SK-N-MC (cell line): Measurements from ENCODE around the gene ADAMTS4.

ENCODE experiments used
- DNase-seq: peaks from one replicate; pipeline ENCODE4 v3.0.0-alpha.2; 2011; ENCODE audit warnings: low read depth, low spot score
- H3K27ac ChIP-seq: fragments of 200-600 bp; sonication (generic); 2 replicates; pipeline ENCODE4 v1.5.1; 2016; ENCODE audit warnings: mixed run types
- H3K36me3 ChIP-seq: fragments of 200-600 bp; sonication (generic); 2 replicates; pipeline ENCODE4 v1.6.1; 2017; ENCODE audit warnings: antibody characterized with exemption, low read length, mixed read lengths; ENCODE audit not compliant: insufficient read depth
- H3K4me3 ChIP-seq: fragments of 200-600 bp; sonication (generic); 2 replicates; pipeline ENCODE4 v1.5.1; 2016
- H3K9ac ChIP-seq: fragments of 200-600 bp; sonication (generic); 2 replicates; pipeline ENCODE4 v1.8.0; 2017; ENCODE audit warnings: mixed run types, mixed read lengths; ENCODE audit not compliant: insufficient read length
- H3K9me3 ChIP-seq: fragments of 200-600 bp; sonication (generic); 2 replicates; pipeline ENCODE4 v1.6.1; 2017; ENCODE audit warnings: low read depth, mild to moderate bottlenecking, antibody characterized with exemption, low read length, moderate library complexity, mixed read lengths
- EZH2 ChIP-seq: fragments of 200-600 bp; sonication (generic); IDR thresholded peaks from one replicate; pipeline ENCODE4 v1.6.1; 2017; ENCODE audit warnings: antibody characterized with exemption
- FOXP2 ChIP-seq: optimal IDR thresholded peaks from 2 replicates; pipeline ENCODE3; 2011; ENCODE audit warnings: mild to moderate bottlenecking, moderate library complexity; ENCODE audit not compliant: insufficient read depth; ENCODE audit errors: extremely low read length, control extremely low read depth
- POLR2AphosphoS5 ChIP-seq: IDR thresholded peaks from 2 replicates; pipeline ENCODE4 v1.6.1; 2012; ENCODE audit warnings: mild to moderate bottlenecking, low read depth, low read length, borderline replicate concordance

The ADAMTS4 gene

DNA sequence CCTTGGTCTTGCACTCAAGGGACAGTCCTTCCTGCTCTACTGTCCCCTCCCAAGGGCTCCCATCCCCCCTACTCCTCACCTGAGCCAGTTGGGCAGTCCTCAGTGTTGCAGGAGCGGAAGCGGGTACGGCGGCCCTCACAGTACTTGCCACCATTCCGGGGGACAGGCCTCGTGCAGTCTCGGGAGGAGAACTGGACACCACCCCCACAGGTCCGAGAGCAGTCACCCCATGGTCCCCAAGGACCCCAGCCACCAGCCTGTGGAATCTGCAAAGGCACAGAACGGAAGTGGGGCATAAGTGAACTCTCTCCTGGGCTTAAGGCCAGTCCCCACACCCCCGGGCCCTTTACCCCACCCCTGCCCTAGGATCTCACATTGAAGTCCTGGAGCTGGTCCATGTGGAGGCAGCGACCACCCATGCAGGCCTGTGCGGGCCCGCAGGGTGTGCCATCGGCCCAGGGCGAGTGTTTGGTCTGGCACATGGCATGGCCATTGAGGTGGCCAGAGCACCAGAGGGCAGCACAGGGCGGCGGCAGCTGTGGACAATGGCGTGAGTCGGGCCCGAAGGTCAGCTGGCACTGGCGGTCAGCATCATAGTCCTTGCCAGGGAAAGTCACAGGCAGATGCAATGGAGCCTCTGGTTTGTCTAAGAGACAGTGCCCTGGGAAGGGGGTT lies 5.2 kb downstream of the ADAMTS4 start:
- no peak overlapping the region for H3K9ac ChIP-seq
- TF ChIP-seq POLR2AphosphoS5 (no peak), EZH2 (no peak), FOXP2 (no peak)
- no peak for DNase-seq
- no peak overlapping the region for H3K4me3 ChIP-seq
- peaks cover 60% of the 10 kb centered on the region for H3K36me3 ChIP-seq
- H3K27ac ChIP-seq, result no peak overlapping the region
- H3K9me3 ChIP-seq, result no peaks in the 10 kb centered on the region

DNA sequence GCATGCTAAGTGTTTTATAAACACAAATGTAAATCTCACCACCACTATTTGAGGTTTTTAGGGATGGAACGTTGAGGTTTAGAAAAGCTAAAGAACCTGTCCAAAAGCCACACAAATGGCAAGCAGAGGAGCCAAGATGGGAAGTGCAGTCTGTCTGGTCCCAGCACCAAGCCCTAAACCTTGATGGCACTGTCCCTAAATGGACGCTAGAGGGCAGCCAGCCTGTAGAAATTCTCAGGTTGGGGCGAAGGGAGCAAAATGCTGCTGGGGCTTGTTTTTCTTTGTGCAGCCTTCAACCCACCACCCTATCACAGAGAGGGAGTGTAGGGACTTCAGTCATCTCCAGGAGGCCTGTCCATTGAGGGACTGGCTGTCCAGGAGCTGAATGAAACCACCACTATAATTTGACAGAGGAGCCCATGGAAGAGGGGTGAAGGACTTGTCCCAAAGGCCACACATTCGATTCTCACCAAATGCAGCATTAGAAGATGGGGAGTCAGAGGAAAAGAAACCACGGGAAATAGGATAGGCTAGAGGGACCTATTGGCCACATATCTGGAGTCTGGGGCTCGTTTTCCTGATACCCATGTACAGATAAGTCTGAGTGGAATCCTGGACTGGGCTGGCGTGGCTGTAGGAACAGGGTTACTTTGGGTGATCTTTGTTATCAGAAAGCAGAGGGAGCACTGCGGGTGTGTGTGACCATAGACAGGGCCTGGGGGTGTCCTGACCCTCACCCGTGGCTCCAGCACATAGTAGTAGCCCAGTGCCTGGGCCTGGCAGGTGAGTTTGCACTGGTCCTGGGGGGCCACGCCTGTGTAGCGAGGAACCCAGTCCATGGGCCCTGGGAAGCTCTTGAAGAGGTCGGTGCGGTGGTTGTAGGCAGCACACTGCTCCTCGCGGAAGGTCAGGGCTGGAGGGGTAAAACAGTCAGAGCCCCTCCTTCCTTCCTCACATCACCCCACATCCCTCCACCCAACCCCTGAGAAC lies 6.1 kb downstream of the ADAMTS4 start:
- Histone ChIP-seq H3K9me3 (no peaks in the 10 kb centered on the region), H3K27ac (no peak overlapping the region), H3K36me3 (peaks cover 60% of the 10 kb centered on the region), H3K4me3 (no peak overlapping the region), H3K9ac (no peak overlapping the region)
- DNase-seq, result no peak
- TF ChIP-seq POLR2AphosphoS5 (no peak), FOXP2 (no peak), EZH2 (no peak)

DNA sequence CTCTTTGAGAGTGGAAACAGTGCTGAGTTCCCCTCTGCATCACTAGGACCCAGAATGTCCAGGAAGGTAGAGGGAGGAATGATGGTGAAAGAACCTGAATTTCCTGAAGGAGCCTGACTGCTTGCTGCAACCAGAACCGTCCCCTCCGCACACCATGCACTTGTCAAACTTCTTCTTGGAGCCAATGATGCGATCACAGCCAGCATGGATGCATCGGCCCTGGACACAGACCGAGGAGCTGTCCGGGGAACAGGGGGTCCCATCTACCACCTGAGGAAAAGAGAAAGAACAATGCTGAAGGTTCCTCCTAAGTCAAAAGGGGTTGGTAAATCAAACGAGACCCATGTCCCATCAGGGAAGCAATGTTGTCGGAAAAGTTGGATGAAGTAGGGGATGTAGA lies 6.9 kb downstream of the ADAMTS4 start:
- no peak overlapping the region for H3K9ac ChIP-seq
- H3K9me3 ChIP-seq, result no peaks in the 10 kb centered on the region
- H3K4me3 ChIP-seq, result no peak overlapping the region
- no peak for DNase-seq
- H3K36me3 ChIP-seq, result peaks cover 60% of the 10 kb centered on the region
- TF ChIP-seq POLR2AphosphoS5 (no peak), EZH2 (no peak), FOXP2 (no peak)
- no peak overlapping the region for H3K27ac ChIP-seq

- no peak overlapping the region for H3K9ac ChIP-seq
Observed at GRCh38 chr1:161190962-161191521, 7.8 kb downstream of the ADAMTS4 start.

DNA sequence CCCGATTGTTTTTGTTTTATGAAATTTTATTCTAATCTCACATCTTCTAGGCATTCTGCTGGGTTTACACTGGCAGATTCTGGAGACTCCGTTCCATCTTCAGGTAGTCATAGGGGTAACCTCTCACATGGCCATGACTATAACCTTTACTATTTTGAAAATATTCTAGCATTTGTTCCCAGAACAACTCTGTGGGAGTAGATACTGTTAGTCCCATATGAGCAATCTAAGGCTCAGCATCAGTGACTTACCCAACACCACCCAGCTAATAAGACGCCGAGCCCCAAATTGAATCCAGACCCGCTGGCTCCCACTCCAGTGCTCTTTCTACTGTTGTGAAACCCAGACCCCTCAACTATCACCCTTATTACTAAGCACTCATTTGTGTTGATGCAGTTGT lies 9.8 kb downstream of the ADAMTS4 start:
- Histone ChIP-seq H3K9ac (no peak overlapping the region), H3K9me3 (no peaks in the 10 kb centered on the region), H3K27ac (no peak overlapping the region), H3K4me3 (no peak overlapping the region), H3K36me3 (peaks cover 35% of the 10 kb centered on the region)
- no peak for TF ChIP-seq FOXP2
- DNase-seq, result no peak

More at GRCh38 chr1:161190962-161191521, 7.8 kb downstream of the ADAMTS4 start:
- Histone ChIP-seq H3K9me3 (no peaks in the 10 kb centered on the region), H3K27ac (no peak overlapping the region), H3K36me3 (peaks cover 54% of the 10 kb centered on the region), H3K4me3 (no peak overlapping the region)
- TF ChIP-seq EZH2, result no peak
- no peak for TF ChIP-seq FOXP2
- no peak for TF ChIP-seq POLR2AphosphoS5
- no peak for DNase-seq

- DNase-seq, result no peak
- no peak overlapping the region for H3K27ac ChIP-seq
- H3K9ac ChIP-seq, result no peak overlapping the region
- H3K4me3 ChIP-seq, result no peak overlapping the region
- TF ChIP-seq POLR2AphosphoS5 (no peak), FOXP2 (no peak), EZH2 (no peak)
- no peaks in the 10 kb centered on the region for H3K9me3 ChIP-seq
- H3K36me3 ChIP-seq, result peaks cover 28% of the 10 kb centered on the region
Observed at GRCh38 chr1:161188381-161188780, 10.5 kb downstream of the ADAMTS4 start.

DNA sequence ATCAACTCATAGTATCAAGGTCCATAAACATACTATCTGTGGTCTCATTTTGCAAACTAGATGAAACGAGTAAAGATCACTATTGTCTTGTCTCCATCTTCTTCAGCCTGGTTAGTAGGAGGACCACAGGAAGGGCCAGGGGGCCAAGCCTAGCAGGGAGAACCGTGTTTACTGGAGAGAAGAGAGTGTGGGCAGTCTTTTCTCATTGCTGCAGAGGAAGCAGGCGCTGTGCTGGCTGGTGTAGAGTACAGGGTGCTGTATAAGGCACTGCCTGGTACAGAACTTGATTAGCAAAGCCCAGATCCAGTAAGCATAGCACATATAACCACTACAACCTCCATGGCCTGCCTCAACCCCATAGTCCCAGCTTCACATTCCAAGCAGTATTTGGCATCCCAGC lies 11.5 kb downstream of the ADAMTS4 start:
- DNase-seq, result no peak
- Histone ChIP-seq H3K36me3 (peaks cover 18% of the 10 kb centered on the region), H3K9ac (no peak overlapping the region), H3K9me3 (no peaks in the 10 kb centered on the region), H3K4me3 (no peak overlapping the region), H3K27ac (no peak overlapping the region)
- TF ChIP-seq POLR2AphosphoS5 (no peak), FOXP2 (no peak), EZH2 (no peak)

GRCh38 chr1:161185732-161186311 lies 13.0 kb downstream of the ADAMTS4 start:
- Histone ChIP-seq H3K9me3 (no peaks in the 10 kb centered on the region), H3K4me3 (peak overlapping the region; percentile 67), H3K9ac (peak overlapping the region; percentile 46), H3K27ac (peak overlapping the region; percentile 88), H3K36me3 (peaks cover 3% of the 10 kb centered on the region; the same call in 1 of the 2 replicates)
- DNase-seq, result no peak
- no peak for TF ChIP-seq FOXP2
- no peak for TF ChIP-seq EZH2
- TF ChIP-seq POLR2AphosphoS5, result no peak; the same call in 1 of the 2 replicates
